ENCODE results near the gene JAM2.

Gene JAM2

DNA sequence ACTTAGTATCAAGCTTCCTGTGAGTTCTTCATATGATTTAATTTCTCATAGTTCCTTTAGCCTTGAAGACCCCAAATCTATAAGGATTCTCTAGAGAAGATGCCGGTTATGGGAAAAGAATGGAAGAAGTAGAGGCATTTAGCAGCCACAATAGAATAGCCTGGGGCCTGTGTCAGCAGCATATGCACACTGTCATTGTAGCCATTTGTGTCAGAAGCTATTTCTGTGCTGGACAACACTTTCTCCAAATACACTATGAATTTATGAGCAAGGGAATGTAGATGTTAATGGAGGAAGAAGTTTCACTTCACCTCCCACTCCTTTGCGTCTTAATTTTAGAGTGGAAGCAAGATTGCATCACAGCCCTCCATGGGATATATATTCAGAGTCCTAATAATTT is 17.4 kb downstream of the JAM2 start:
- no peaks in the 10 kb centered on the region for H3K9me2 ChIP-seq (ENCODE audit: low read depth, low read length)
- no peaks in the 10 kb centered on the region for H3K9me3 ChIP-seq (ENCODE audit: low read length)
- H3F3A ChIP-seq (ENCODE audit: insufficient read depth, low read length) = no peaks in the 10 kb centered on the region
- H3K4me1 ChIP-seq (ENCODE audit: insufficient read depth, low read length, severe bottlenecking) = no peaks in the 10 kb centered on the region
- no peak overlapping the region for H3K4me3 ChIP-seq (ENCODE audit: low read depth, low read length, poor library complexity, severe bottlenecking)
- no peak overlapping the region for H2AFZ ChIP-seq (ENCODE audit: low read length)
- no peaks in the 10 kb centered on the region for H3K79me2 ChIP-seq (ENCODE audit: insufficient read depth, low read length)
- no peak overlapping the region for H3K4me2 ChIP-seq (ENCODE audit: low read length)
- no peak for TF ChIP-seq EZH2 (IDR thresholded peaks at IDR 0.05; ENCODE audit: borderline replicate concordance, low read length)
- TF ChIP-seq, protein P1, sequence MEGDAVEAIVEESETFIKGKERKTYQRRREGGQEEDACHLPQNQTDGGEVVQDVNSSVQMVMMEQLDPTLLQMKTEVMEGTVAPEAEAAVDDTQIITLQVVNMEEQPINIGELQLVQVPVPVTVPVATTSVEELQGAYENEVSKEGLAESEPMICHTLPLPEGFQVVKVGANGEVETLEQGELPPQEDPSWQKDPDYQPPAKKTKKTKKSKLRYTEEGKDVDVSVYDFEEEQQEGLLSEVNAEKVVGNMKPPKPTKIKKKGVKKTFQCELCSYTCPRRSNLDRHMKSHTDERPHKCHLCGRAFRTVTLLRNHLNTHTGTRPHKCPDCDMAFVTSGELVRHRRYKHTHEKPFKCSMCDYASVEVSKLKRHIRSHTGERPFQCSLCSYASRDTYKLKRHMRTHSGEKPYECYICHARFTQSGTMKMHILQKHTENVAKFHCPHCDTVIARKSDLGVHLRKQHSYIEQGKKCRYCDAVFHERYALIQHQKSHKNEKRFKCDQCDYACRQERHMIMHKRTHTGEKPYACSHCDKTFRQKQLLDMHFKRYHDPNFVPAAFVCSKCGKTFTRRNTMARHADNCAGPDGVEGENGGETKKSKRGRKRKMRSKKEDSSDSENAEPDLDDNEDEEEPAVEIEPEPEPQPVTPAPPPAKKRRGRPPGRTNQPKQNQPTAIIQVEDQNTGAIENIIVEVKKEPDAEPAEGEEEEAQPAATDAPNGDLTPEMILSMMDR (IDR thresholded peaks at IDR 0.05; ENCODE audit: low read length) = no peak
- no peaks in the 10 kb centered on the region for H4K20me1 ChIP-seq (ENCODE audit: insufficient read depth, low read length)
- H3K9ac ChIP-seq (ENCODE audit: low read length) = no peak overlapping the region
- H3K27ac ChIP-seq (ENCODE audit: low read depth, low read length, poor library complexity, severe bottlenecking) = no peak overlapping the region
- H3K27me3 ChIP-seq (ENCODE audit: insufficient read depth, low read length) = no peaks in the 10 kb centered on the region
- H3K36me3 ChIP-seq (ENCODE audit: insufficient read depth, low read length) = no peaks in the 10 kb centered on the region

DNA sequence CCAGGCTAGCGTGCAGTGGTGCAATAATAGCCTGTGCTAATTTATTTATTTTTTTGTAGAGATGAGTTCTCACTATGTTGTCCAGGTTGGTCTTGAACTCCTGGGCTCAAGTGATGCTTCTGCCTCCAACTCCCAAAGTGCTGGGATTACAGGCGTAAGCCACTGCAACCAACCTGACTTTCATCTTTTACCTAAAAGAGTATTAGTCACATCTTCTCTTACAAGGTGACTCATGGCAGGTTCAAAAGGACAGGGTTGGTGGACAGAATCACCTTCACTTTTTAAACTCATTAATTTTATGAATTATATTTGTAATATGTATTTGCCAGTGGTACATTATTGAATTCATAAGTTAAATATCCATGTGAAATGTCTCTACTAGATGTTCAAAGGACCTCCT is 18.1 kb downstream of the JAM2 start:
- Histone ChIP-seq H3K9ac (ENCODE audit: low read length) (no peak overlapping the region), H3K4me3 (ENCODE audit: low read depth, low read length, poor library complexity, severe bottlenecking) (no peak overlapping the region), H3K27me3 (ENCODE audit: insufficient read depth, low read length) (no peaks in the 10 kb centered on the region), H2AFZ (ENCODE audit: low read length) (no peak overlapping the region), H3K9me2 (ENCODE audit: low read depth, low read length) (no peaks in the 10 kb centered on the region), H3F3A (ENCODE audit: insufficient read depth, low read length) (no peaks in the 10 kb centered on the region), H3K27ac (ENCODE audit: low read depth, low read length, poor library complexity, severe bottlenecking) (no peak overlapping the region), H3K79me2 (ENCODE audit: insufficient read depth, low read length) (no peaks in the 10 kb centered on the region), H3K36me3 (ENCODE audit: insufficient read depth, low read length) (no peaks in the 10 kb centered on the region), H4K20me1 (ENCODE audit: insufficient read depth, low read length) (no peaks in the 10 kb centered on the region), H3K4me1 (ENCODE audit: insufficient read depth, low read length, severe bottlenecking) (no peaks in the 10 kb centered on the region), H3K4me2 (ENCODE audit: low read length) (no peak overlapping the region), H3K9me3 (ENCODE audit: low read length) (no peaks in the 10 kb centered on the region)
- TF ChIP-seq, protein P1 (IDR thresholded peaks at IDR 0.05; ENCODE audit: low read length) = no peak
- TF ChIP-seq EZH2 (IDR thresholded peaks at IDR 0.05; ENCODE audit: borderline replicate concordance, low read length) = no peak

DNA sequence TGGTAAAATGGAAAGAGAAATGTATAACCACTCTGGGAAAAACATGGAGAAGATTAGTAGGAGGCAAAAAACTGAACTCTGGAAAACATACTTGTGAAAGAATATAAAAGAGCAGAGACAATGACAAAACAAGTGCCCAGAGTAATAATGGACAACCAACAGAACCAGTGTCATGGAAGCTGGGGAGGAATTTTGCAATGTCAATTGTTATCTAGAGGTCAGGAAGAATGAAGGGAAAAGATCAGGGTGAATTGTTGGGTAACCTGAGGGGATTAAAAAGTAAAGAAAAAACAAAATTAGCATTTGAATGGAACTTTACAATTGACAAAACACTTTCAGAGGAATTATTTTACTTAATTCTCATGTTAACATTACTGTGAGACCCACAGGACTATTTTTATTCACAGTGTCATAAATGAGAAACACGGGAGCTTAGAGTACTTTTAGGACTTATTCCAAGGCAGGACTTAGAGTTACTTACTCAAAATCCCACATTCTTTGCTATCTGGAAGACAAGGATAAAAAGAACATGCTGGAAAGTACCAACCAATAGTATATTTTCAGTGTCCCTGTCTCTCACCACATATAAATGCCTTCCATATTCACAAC is 19.5 kb downstream of the JAM2 start:
- Histone ChIP-seq H2AFZ (ENCODE audit: low read length) (no peak overlapping the region), H3K9me2 (ENCODE audit: low read depth, low read length) (no peaks in the 10 kb centered on the region), H3K4me1 (ENCODE audit: insufficient read depth, low read length, severe bottlenecking) (no peaks in the 10 kb centered on the region), H3F3A (ENCODE audit: insufficient read depth, low read length) (no peaks in the 10 kb centered on the region), H3K9ac (ENCODE audit: low read length) (no peak overlapping the region), H3K4me2 (ENCODE audit: low read length) (no peak overlapping the region), H4K20me1 (ENCODE audit: insufficient read depth, low read length) (no peaks in the 10 kb centered on the region), H3K79me2 (ENCODE audit: insufficient read depth, low read length) (no peaks in the 10 kb centered on the region), H3K9me3 (ENCODE audit: low read length) (no peaks in the 10 kb centered on the region), H3K36me3 (ENCODE audit: insufficient read depth, low read length) (no peaks in the 10 kb centered on the region), H3K4me3 (ENCODE audit: low read depth, low read length, poor library complexity, severe bottlenecking) (no peak overlapping the region), H3K27me3 (ENCODE audit: insufficient read depth, low read length) (no peaks in the 10 kb centered on the region), H3K27ac (ENCODE audit: low read depth, low read length, poor library complexity, severe bottlenecking) (no peak overlapping the region)
- TF ChIP-seq, protein P1 (IDR thresholded peaks at IDR 0.05; ENCODE audit: low read length) = no peak
- no peak for TF ChIP-seq EZH2 (IDR thresholded peaks at IDR 0.05; ENCODE audit: borderline replicate concordance, low read length)

Measured in OCI-LY1 (cell line).